LNCAP (cell line): ENCODE measurements around the gene WFDC10B.

Experiments used
- TF ChIP-seq, protein P1 (sequence below): fragments of 450-650 bp; IDR thresholded peaks from 2 replicates; pipeline ENCODE4 v1.5.1; 2017; ENCODE audit warnings: mild to moderate bottlenecking

Gene WFDC10B

GRCh38 chr20:45672765-45673164, 32.1 kb downstream of the WFDC10B start:
- TF ChIP-seq, protein P1, sequence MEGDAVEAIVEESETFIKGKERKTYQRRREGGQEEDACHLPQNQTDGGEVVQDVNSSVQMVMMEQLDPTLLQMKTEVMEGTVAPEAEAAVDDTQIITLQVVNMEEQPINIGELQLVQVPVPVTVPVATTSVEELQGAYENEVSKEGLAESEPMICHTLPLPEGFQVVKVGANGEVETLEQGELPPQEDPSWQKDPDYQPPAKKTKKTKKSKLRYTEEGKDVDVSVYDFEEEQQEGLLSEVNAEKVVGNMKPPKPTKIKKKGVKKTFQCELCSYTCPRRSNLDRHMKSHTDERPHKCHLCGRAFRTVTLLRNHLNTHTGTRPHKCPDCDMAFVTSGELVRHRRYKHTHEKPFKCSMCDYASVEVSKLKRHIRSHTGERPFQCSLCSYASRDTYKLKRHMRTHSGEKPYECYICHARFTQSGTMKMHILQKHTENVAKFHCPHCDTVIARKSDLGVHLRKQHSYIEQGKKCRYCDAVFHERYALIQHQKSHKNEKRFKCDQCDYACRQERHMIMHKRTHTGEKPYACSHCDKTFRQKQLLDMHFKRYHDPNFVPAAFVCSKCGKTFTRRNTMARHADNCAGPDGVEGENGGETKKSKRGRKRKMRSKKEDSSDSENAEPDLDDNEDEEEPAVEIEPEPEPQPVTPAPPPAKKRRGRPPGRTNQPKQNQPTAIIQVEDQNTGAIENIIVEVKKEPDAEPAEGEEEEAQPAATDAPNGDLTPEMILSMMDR: no peak

DNA sequence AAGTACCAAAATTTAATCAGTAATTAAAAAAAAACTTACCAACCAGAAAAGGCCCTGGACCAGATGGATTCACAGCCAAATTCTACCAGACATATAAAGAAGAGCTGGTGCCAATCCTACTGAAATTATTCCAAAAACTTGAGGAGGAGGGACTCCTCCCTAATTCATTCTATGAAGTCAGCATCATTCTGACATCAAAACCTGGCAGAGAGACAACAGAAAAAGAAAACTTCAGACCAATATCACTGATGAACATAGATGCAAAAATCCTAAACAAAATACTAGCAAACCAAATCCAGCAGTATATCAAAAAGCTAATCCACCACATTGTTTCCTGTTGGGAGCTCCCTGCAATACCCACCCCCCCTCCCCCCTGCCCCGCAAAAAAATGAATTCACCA, 34.7 kb downstream of the WFDC10B start, which contains the start of gene WFDC11:
TSS of gene WFDC11 (minus strand) at position 101 of the 400 bp plus-strand sequence. CDS start 19,639 bp downstream, outside the sequence.
- TF ChIP-seq, protein P1: no peak

GRCh38 chr20:45649312-45649863, 55.4 kb downstream of the WFDC10B start:
- TF ChIP-seq, protein P1: no peak

GRCh38 chr20:45647441-45648050, 57.3 kb downstream of the WFDC10B start:
- TF ChIP-seq, protein P1: no peak

- TF ChIP-seq, protein P1: no peak
These were observed 57.9 kb downstream of the WFDC10B start for GRCh38 chr20:45646875-45647274.

DNA sequence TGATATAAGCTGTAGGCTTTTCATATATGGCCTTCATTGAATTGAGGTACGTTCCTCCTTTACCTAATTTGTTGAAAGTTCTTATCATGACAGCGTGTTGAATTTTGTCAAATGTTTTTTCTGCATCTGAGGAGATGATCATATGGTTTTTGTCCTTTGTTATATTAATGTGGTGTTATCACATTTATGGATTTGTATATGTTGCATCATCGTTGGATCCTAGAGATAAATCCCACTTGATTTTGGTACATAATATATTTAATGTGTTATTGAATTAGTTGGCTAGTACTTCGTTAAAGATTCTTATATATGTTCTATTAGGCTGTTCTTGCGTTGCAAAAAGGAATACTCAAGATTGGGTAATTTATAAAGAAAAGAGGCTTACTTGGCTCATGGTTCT, 65.1 kb downstream of the WFDC10B start:
- TF ChIP-seq, protein P1: no peak

GRCh38 chr20:45636513-45636912, 68.3 kb downstream of the WFDC10B start:
- TF ChIP-seq, protein P1: no peak
